Colon (tissue), 2 donors: ENCODE data around the gene NDFIP1.
"Not testable (repeated sequence)": the region's sequence is repeated elsewhere in the genome, so short reads cannot be mapped to it uniquely, and the experiment has no call there.

Experiments used
- FAIRE-seq: peaks from 2 replicates; lab custom pipeline; 2012; peaks lifted over from hg19 to GRCh38; lab: Jason Lieb, UNC
- donor health status: control.
- donor health status: control.

The NDFIP1 gene, protein sequence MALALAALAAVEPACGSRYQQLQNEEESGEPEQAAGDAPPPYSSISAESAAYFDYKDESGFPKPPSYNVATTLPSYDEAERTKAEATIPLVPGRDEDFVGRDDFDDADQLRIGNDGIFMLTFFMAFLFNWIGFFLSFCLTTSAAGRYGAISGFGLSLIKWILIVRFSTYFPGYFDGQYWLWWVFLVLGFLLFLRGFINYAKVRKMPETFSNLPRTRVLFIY

DNA sequence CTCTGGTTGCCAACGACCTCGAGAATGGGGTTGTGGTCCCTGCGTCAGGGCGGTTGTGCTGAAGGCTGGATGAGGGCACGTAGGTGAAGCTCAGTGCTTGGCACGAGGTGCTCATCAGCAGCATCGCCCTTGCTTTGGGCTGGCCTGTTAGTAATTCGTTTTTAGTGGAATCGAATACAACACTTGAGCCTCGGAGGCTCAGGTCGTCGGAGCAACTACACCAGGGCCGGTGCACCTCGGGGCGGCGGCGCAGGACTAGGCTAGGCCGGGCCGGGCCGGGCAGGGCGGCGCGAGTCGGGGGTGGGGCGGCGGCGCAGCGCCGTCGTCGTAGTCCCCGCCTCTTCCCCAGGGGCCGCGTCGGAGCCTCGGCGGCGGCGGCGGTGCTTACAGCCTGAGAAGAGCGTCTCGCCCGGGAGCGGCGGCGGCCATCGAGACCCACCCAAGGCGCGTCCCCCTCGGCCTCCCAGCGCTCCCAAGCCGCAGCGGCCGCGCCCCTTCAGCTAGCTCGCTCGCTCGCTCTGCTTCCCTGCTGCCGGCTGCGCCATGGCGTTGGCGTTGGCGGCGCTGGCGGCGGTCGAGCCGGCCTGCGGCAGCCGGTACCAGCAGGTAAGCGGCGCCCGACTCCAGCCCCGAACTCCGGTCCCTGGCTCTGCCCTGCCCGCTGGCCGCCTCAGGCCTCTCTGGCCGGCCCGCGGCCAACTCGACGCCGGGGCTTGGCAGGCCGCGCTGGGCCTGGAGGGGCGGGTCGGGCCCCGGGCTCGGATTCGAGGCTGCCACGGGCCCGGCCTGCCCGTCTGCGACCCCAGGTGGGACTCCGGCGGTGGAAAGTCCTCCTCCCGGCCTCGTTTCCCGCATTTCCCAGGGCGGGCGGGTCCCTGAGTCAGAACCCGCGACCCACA, at the start of gene NDFIP1:
Gene NDFIP1 (plus strand): TSS at position 348 of the 899 bp plus-strand sequence. CDS start 196 bp downstream, at position 544.
- FAIRE-seq, result no peak

DNA sequence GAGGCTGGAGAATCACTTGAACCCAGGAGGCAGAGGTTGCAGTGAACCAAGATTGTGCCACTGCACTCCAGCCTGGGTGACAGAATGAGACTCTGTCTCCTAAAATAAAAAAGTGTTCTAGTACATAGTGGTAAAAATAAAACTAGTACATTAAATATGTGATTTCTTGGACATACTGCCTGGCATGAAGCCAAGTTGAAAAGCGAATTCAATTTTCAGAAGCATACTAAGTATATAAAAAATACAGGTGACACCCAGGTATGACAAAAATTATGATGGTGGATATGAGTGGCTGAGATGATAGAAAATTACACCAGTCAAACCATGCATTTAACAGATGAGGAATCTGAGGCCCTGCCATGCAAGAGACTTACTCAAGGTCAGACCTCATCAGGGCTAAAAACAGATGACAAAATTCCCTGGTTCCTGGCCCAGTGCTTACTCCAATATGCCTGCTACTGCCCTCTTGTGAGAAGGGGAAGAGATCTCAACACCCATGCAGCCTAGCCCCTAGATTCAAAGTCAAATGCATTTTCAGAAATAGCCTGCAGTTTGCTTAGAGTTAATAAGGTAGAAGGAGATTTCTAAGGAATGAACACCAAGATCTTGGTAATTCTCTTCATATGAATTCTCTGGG, 49.2 kb upstream of the NDFIP1 start:
- FAIRE-seq, result no peak

GRCh38 chr5:142063376-142063775, 45.2 kb upstream of the NDFIP1 start:
- FAIRE-seq, result no peak

DNA sequence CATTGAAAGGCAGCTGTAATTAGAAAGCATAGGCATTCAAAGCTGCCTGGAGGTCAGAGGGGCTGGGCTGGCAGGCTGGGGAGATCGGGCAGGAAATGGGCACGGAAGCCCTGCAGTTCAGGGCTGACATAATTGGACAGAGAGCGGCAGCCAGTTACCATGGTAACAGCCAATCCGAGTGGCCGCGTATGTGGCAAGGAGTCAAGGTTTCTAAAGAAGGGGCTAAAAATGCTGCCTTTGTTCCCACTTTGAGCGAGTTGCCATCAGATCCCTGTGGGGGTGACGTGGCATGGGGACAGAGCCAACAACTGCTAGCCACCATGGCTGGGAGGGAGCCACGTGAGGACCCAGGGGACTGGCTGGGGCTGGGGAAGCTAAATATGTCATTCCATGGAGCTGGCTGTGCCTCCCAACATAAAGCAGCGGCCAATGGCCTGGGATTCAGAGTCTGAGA, 44.7 kb upstream of the NDFIP1 start:
- FAIRE-seq, result no peak

- FAIRE-seq, result no peak
Measured at GRCh38 chr5:142065273-142065672, 43.3 kb upstream of the NDFIP1 start.

GRCh38 chr5:142069606-142070399, 38.8 kb upstream of the NDFIP1 start:
- FAIRE-seq, result no peak

GRCh38 chr5:142070734-142071133, 37.8 kb upstream of the NDFIP1 start:
- no peak for FAIRE-seq

- FAIRE-seq, result no peak
Measured at GRCh38 chr5:142072488-142072887, 36.1 kb upstream of the NDFIP1 start.

GRCh38 chr5:142073362-142073988, 35.1 kb upstream of the NDFIP1 start:
- FAIRE-seq, result no peak

DNA sequence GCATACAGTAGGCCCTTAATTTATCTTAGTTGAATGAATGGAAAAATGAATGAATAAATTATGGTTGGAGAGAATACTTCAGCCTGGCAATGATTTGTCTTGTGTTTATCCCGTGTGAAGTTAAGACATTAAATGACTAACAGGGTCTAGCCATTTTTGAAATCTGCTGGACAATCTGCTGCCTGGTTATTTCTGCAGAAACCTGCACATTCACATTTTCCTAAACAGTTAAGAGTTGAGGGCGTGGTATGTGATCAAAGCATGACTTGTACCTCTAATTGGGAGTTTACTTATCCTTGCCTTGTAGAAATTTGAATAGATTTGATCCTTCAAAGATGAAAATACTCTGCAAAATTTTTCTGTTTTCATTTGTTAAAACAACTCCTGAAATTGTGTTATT, 34.6 kb upstream of the NDFIP1 start:
- no peak for FAIRE-seq

- FAIRE-seq, result no peak
Measured at GRCh38 chr5:142078221-142078620, 30.4 kb upstream of the NDFIP1 start.

DNA sequence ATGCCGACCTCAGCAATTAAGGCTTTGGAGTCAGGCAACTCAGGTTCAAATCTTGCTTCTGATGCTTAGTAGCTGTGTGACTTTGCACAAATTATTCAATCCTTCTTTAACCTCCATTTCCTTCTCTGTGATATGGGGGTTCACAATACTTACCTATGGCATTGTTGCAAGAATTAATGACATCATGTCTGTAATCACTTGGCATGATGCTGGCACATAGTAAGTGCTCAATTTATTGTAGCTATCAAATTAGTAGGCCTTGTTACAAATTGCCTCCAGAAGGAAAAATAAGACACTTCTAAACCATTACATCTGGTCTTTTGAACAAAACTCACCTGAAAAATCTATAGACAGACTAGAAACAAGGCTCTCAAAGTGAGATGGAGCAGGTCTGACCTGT, 29.9 kb upstream of the NDFIP1 start:
- FAIRE-seq, result no peak

DNA sequence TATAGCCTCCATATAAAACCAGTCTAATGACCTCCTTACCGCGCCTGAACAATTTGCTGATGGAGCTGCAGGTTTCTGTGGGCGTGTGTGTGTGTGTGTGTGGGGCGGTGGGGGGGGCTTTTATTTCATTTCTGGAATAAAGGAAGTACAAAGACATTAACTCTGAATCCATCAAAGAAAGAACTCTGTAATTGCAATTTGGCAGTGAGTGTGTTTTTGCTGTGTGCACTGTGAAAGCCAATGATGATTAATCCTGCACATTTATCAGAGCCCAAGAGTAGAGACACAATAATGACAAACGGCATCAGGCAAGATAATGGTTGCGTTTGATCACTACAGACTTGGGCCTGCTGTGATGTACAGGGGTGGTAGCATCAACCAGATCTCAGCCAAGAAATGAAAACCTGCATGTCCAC, 29.3 kb upstream of the NDFIP1 start:
- no peak for FAIRE-seq

DNA sequence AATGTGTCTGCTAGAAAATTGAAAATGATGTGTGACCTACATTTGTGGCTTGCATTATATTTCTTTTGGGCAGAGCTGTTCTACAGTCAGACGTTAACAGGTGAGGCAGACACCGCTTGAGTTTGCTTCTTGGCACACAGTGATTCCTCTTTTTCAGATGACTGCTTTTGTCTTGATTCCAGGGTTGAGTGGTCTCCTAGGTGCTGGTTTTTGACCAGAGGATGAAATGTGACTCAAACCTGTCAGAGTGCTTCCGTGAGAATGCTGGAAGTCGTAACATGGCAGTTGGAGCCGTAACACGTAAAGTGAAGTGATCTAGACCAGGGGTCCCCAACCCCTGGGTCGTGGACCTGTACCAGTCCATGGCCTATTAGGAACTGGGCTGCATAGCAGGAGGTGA, 28.3 kb upstream of the NDFIP1 start:
- no peak for FAIRE-seq

- no peak for FAIRE-seq
Measured at GRCh38 chr5:142082182-142082781, 26.3 kb upstream of the NDFIP1 start.

DNA sequence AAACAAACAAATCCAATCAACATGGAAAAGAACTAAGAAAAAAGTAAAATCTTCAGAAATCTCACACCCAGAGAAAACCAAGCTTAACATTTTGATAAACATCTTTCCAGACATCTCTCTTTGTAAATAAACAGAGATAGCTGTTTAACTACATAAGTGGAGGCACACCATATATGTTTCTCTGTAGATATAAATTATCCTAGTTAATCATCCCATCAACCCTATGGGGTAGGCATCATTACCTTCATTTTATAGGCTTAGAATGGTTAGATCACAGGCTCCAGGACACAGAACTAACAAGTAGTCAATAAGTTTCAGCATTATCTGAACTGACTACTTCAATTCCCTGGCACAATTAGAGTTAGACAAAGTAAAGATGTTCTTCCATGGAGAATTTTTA, 22.4 kb upstream of the NDFIP1 start:
- no peak for FAIRE-seq

DNA sequence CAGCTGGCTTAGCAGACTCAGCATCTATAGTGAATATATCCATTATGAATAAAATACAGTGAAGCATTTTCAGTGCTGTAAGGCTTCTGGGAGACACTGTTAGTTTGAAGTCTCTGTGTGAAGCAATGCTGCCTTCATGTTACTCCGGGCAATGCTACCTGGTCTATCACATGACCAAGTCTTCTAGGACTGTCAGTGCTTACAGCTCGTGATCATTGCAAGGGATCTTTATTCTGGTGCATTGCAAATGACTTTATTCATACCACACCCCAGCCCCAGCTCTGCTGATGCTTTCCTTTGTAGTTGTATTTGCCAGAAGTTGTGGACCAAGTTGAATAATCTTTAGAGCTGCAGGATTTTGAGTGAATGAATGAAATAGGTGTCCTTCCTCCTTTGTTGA, 21.9 kb upstream of the NDFIP1 start:
- no peak for FAIRE-seq

DNA sequence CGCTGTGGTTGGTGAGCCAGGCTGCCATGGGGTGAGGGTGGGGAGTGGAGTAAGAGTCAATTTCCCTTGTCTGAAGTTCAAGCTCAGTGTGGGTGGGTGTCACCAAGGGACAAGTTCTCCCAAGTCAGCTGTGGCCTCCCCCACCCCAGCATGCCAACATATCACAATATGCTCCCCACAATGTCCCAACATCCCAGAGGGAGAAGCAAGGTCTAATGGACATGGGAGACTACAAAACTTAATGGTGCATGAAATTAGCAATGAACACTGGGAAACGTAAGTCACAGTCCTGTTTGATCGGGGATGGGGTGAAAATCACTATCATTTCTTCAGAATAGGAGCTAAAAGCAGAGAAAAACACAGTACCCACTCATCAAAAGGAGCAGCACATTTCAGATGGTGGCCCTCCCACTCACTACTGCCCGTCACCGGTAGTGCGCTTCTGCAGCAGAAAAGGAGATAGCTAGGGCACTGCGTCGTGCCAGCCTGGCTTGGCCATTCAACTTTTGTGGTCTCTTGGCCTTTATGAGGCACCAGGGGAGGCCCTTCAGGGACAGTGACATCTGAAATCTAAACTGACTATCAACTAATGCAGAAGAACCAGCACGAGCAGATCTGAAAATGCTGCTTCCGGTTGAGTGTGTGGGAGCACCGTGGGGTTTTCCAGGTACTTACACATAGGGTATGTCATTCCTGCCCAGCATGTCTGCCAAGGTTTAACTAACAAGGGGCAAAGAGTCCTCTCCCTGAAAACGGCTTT, 20.5 kb upstream of the NDFIP1 start:
- FAIRE-seq, result no peak

- FAIRE-seq, result not testable (repeated sequence)
Measured at GRCh38 chr5:142088855-142089479, 19.6 kb upstream of the NDFIP1 start.

GRCh38 chr5:142091012-142091411, 17.6 kb upstream of the NDFIP1 start:
- FAIRE-seq, result no peak
